Measurements from ENCODE around the gene PACRG.
A peak's percentile ranks its signal among the peaks of the same experiment; 100 is the strongest.
"Not testable (repeated sequence)": the region's sequence is repeated elsewhere in the genome, so short reads cannot be mapped to it uniquely, and the experiment has no call there.

The PACRG gene

GRCh38 chr6:162957062-162957461 is 229.3 kb downstream of the PACRG start:
- DNase-seq: no peak

GRCh38 chr6:162960679-162961457 is 233.1 kb downstream of the PACRG start:
- no peak for DNase-seq

- no peak for DNase-seq
Measured at GRCh38 chr6:162962093-162962492, 234.3 kb downstream of the PACRG start.

GRCh38 chr6:162963861-162964260 is 236.1 kb downstream of the PACRG start:
- no peak for DNase-seq

GRCh38 chr6:162964488-162965140 is 236.8 kb downstream of the PACRG start:
- DNase-seq: no peak

GRCh38 chr6:162965366-162965765 is 237.6 kb downstream of the PACRG start:
- no peak for DNase-seq

- DNase-seq: no peak
Measured at GRCh38 chr6:162970246-162970645, 242.5 kb downstream of the PACRG start.

GRCh38 chr6:162971356-162971755 is 243.6 kb downstream of the PACRG start:
- no peak for DNase-seq

GRCh38 chr6:162973151-162973872 is 245.5 kb downstream of the PACRG start:
- peak; percentile 40 for DNase-seq

- peak; percentile 25 for DNase-seq
Measured at GRCh38 chr6:162973980-162974379, 246.2 kb downstream of the PACRG start.

GRCh38 chr6:162974685-162975084 is 246.9 kb downstream of the PACRG start:
- DNase-seq: no peak

GRCh38 chr6:162976141-162976540 is 248.4 kb downstream of the PACRG start:
- peak; percentile 12 for DNase-seq

GRCh38 chr6:162983234-162983633 is 255.5 kb downstream of the PACRG start:
- not testable (repeated sequence) for DNase-seq

- DNase-seq: no peak
Measured at GRCh38 chr6:162998777-162999176, 271.0 kb downstream of the PACRG start.

GRCh38 chr6:162999575-163000285 is 272.0 kb downstream of the PACRG start:
- DNase-seq: no peak

GRCh38 chr6:163001330-163001729 is 273.6 kb downstream of the PACRG start:
- no peak for DNase-seq

GRCh38 chr6:163008186-163008585 is 280.4 kb downstream of the PACRG start:
- no peak for DNase-seq

GRCh38 chr6:163008626-163009025 is 280.9 kb downstream of the PACRG start:
- DNase-seq: peak; percentile 33

GRCh38 chr6:163010145-163010544 is 282.4 kb downstream of the PACRG start:
- no peak for DNase-seq

GRCh38 chr6:163014736-163015135 is 287.0 kb downstream of the PACRG start:
- no peak for DNase-seq

- no peak for DNase-seq
Measured at GRCh38 chr6:163017801-163018200, 290.0 kb downstream of the PACRG start.

GRCh38 chr6:163019926-163020325 is 292.2 kb downstream of the PACRG start:
- no peak for DNase-seq

GRCh38 chr6:163021054-163021453 is 293.3 kb downstream of the PACRG start:
- DNase-seq: no peak
